ENCODE results near the gene OBSCN.
A peak's percentile ranks its signal among the peaks of the same experiment; 100 is the strongest.
"Not testable (repeated sequence)": the region's sequence is repeated elsewhere in the genome, so short reads cannot be mapped to it uniquely, and the experiment has no call there.

OBSCN gene

GRCh38 chr1:228211531-228212414 lies 3.9 kb downstream of the OBSCN start:
- no peak for DNase-seq (ENCODE audit: low read depth in 4 of 4, low spot score in 1 of 4)

DNA sequence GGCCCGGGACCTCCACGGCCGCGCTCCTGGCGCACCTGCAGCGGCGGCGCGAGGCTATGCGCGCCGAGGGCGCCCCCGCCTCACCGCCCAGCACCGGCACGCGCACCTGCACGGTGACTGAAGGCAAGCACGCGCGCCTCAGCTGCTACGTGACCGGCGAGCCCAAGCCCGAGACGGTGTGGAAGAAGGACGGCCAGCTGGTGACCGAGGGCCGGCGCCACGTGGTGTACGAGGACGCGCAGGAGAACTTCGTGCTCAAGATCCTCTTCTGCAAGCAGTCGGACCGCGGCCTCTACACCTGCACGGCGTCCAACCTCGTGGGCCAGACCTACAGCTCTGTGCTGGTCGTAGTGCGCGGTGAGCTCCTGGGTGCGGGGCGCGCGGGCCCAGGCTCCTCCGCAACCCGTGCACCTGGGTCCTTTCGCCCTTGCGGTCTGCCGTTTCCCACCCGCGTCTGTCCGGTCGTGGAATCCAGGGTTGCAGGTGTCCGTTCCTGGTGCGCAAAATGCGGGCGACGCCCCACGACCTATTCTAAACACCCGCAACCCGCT lies 4.6 kb downstream of the OBSCN start:
- no peak for DNase-seq (ENCODE audit: low read depth in 4 of 4, low spot score in 1 of 4)

GRCh38 chr1:228212966-228213844 lies 5.4 kb downstream of the OBSCN start:
- peak; percentile 83 to 89 (median 83) for DNase-seq (ENCODE audit: low read depth in 4 of 4, low spot score in 1 of 4)

DNA sequence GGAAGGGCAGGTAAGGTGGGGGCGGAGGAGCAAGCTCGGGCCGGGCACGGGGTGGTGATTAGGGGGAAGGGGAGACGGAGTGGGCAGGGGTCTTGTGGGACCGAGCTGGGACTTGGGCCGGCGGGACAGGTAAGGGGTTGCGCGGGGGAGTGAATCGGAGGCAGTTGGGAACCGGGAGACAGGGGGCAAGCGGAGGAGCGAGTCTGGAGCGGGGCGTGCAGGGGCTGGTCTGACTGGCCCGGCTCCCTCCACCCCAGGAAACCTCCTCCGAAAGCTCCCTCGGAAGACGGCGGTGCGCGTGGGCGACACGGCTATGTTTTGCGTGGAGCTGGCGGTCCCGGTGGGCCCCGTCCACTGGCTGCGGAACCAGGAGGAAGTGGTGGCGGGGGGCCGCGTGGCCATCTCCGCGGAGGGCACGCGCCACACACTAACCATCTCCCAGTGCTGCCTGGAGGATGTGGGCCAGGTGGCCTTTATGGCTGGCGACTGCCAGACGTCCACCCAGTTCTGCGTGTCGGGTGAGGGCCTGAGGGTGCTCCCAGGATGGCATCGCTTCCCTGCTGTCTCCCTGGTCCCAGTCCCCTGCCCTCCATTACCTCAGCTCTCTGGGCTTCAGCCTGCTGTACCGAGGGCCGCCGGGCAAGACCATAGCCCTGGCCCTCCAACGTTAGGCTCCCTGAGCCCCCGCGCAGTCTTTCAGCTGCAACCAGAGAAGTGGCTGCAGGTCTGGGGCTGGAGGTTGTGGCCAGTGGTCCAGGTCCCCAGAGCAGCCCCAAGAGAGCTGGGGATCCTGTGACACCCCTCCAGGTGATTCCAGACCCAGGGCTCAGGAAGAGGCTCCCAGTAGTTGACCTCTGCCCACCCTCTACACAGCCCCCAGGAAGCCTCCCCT lies 6.3 kb downstream of the OBSCN start:
- DNase-seq (ENCODE audit: low read depth in 4 of 4, low spot score in 1 of 4): no peak

DNA sequence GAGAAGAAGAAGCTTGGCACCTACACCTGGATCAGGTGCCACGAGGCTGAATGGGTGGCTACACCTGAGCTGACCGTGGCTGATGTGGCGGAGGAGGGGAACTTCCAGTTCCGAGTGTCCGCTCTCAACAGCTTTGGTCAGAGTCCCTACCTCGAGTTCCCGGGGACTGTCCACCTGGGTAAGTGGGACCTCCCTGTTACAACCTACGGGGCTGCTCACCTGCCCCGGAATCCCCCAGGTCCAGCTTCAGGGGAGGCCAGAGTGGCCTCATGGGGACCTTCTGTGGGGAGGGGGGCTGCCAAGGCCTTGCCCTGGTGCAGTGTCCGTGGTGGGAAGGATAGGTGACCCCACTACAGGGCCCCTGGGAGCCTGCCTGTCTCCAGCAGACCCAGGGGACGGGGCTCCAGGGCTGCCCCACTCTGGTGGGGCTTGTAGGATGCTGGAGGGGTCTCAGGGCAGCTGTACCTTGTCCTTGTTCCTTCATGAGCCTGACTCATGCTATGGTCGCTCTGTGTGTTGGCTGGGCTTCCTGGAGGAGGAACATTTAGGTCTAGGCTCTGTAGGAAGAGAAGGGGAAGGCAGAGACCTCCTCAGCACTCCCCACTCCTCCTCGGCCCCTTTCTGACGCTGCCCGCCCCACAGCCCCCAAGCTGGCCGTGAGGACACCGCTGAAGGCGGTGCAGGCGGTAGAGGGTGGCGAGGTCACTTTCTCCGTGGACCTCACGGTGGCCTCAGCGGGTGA lies 7.2 kb downstream of the OBSCN start:
- DNase-seq (ENCODE audit: low read depth in 4 of 4, low spot score in 1 of 4): no peak

DNA sequence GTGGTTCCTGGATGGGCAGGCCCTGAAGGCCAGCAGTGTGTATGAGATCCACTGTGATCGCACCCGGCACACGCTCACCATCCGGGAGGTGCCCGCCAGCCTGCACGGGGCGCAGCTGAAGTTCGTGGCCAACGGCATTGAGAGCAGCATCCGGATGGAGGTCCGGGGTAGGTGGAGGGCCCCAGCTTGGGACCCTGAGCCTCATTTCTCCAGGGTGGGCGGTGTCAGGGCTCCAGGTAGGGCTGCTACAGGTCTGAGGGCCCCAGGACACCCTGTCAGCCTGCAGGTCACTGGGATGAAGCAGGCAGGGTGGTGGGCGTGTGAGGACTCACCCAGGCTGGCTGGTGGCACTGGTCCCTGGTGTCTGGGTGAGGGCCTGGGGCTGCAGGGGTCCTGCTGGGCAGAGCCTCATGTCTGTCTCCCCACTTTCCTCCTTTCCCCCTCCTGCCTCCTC lies 7.8 kb downstream of the OBSCN start:
- no peak for DNase-seq (ENCODE audit: low read depth in 4 of 4, low spot score in 1 of 4)

DNA sequence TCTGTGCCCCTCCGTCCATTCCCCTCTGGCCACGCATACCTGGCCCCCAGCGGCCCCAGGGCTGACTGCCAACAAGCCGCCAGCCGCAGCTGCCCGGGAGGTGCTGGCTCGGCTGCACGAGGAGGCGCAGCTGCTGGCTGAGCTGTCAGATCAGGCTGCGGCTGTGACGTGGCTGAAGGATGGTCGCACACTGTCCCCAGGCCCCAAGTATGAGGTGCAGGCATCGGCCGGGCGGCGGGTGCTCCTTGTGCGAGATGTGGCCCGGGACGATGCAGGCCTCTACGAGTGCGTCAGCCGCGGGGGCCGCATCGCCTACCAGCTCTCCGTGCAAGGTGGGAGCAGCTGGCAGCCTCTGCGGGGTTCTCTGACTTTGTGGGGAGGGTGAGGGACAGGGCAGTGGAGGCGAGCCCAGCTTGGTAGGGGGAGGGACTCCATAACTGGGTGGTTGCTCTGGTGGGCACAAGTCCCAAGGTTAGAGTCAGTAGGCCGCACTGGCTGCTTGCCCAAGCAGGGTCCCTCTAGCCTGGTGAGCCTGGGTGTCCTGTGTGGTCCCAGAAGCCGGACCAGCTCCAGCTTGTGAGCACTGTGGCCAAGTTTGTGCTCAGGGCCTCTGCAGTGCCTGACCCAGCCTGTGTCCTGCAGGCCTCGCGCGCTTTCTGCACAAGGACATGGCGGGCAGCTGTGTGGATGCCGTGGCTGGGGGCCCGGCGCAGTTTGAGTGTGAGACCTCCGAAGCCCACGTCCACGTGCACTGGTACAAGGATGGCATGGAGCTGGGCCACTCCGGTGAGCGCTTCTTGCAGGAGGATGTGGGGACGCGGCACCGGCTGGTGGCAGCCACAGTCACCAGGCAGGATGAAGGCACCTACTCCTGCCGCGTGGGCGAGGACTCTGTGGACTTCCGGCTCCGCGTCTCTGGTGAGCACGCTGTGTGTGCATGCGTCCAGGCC lies 8.8 kb downstream of the OBSCN start:
- no peak for DNase-seq (ENCODE audit: low read depth in 4 of 4, low spot score in 1 of 4)

GRCh38 chr1:228217551-228218344 lies 9.9 kb downstream of the OBSCN start:
- DNase-seq (ENCODE audit: low read depth in 4 of 4, low spot score in 1 of 4): no peak

- no peak for DNase-seq (ENCODE audit: low read depth in 4 of 4, low spot score in 1 of 4)
Measured at GRCh38 chr1:228218513-228219244, 10.8 kb downstream of the OBSCN start.

DNA sequence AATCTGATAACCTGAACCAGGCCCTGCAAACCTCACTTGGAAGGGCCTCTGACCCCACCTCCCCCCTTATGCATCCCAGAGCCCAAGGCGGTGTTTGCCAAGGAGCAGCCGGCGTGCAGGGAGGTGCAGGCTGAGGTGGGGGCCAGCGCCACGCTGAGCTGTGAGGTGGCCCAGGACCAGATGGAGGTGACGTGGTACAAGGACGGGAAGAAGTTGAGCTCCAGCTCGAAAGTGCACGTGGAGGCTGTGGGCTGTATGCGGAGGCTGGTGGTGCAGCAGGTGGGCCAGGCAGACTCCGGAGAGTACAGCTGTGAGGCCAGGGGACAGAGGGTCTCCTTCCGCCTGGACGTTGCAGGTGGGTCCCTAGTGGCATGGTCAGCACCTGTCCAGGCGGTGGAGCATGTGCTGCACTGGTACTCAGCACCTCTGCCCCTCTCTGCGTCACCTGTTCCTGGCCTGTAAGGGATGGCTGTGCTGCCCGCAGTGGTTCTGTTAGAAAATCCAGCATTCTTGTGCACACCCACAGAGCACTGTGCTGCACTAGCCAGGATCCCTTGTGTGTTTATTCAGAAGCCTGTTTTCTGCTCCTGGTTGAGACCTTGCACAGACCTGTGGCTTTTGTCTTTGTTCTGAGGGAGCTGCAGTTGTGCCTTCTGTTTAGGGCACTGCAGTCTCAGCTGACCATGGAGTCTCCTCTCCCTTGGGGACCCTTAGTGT lies 11.6 kb downstream of the OBSCN start:
- DNase-seq (ENCODE audit: low read depth in 4 of 4, low spot score in 1 of 4): no peak

DNA sequence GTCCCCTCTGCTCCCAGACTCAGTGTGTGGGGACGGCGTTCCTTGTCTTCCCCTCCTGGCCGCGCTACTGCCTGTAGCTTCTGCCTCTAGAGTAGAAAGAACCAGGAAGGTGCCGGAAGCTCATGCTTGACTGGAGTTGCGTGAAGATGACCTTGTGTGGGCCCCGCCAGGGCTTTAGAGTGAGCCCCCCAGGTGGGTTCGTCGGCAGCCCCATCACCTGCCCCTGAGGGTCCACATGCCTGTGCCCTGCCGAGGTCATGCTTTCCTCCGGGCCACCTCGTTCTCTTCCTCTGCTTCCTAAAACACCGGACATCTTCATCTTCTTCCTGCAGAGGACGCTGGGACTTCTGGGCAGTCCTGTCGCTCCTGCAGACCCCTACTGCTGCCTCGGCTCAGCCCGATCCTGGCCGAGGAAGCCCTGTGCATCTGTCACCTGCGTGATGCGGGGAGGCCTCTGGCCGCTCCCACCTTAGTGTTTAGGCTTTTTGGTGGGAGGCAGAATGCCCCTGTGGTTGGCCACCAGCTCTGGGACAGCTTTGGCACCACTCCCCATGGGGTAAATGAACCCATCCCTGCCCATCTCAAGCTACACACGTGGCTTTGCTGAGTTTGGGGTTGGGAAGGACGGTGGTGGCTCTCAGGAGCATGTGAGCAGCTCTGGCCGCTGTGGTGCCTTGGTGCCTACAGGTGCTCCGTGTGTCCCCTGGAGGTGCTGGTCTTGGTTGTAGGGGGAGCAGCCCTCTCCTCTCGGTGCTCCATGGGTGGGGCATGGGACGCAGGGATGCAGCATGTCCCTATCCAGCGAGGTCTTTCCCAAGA lies 12.3 kb downstream of the OBSCN start:
- no peak for DNase-seq (ENCODE audit: low read depth in 4 of 4, low spot score in 1 of 4)

- DNase-seq (ENCODE audit: low read depth in 4 of 4, low spot score in 1 of 4): not testable (repeated sequence)
Measured at GRCh38 chr1:228221097-228221496, 13.3 kb downstream of the OBSCN start.

- DNase-seq (ENCODE audit: low read depth in 4 of 4, low spot score in 1 of 4): no peak
Measured at GRCh38 chr1:228222548-228222947, 14.7 kb downstream of the OBSCN start.

- no peak for DNase-seq (ENCODE audit: low read depth in 4 of 4, low spot score in 1 of 4)
Measured at GRCh38 chr1:228224198-228225164, 16.6 kb downstream of the OBSCN start.

All from stimulated activated CD4-positive, alpha-beta T cell treated with anti-CD3 and anti-CD28 coated beads, Interleukin-1b, Interleukin-23, amount 100 ng/mL, for 24 hours (primary cell).